Measurements from ENCODE around the gene CDH4.

Gene CDH4

DNA sequence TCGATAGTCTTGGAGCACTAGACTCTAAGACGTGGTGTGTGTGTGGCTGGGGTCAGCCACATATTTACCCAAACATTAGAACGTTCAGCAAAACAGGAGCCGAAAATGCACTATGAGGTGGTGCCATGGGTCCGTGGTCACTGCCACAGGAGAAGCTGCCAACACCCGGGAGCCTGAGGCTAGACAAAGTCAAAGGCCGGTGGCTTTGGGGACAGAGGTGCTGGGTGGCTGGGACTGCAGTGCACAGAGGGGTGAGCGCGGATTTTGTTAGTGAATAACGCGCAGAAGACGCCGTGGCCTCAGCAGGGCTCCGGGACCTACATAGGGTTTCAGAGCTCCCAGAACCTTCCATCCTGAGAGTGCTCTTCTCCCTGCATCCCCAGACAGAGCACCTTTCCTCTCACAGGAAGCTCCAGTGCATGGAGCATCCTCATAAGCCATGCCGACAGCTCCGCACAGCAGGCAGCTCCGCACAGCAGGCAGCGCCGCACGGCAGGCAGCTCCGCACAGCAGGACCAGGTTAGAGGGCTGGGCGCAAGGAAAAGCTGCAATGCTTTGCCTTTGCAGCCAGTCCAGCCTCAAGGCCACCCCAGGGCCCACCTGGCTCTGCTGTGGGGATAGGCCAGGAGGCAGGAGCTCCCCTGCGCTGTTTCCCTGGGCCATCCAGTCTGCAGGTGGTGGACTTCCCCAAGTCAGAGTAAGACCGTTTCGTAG lies 509.5 kb downstream of the CDH4 start:
- DNase-seq (ENCODE audit: low read depth, low spot score): no peak

DNA sequence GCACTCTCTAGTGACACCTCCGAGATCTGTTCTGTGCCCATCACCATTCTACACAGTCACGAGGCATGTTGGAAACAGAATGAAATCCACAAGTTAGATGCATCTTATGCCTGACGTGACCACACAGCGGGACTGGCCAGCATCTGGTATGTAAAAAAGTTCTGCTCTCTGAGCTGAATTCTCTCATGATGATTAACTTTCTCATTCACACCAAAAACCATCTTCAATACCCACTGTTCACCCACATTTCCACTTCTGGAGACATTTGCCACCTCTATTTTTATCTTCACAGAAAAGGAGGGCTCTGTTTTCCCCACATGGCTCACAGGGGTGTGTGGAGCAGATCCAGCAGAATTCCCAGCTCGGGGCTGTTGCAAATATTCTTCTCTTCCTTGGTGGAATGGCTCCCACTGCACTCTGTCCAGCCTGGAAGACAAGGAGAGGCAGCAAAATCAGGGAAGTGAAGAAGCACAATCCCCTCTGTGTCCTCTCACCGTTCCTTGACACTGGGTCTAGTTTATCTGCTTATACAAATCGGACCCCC lies 510.2 kb downstream of the CDH4 start:
- no peak for DNase-seq (ENCODE audit: low read depth, low spot score)

DNA sequence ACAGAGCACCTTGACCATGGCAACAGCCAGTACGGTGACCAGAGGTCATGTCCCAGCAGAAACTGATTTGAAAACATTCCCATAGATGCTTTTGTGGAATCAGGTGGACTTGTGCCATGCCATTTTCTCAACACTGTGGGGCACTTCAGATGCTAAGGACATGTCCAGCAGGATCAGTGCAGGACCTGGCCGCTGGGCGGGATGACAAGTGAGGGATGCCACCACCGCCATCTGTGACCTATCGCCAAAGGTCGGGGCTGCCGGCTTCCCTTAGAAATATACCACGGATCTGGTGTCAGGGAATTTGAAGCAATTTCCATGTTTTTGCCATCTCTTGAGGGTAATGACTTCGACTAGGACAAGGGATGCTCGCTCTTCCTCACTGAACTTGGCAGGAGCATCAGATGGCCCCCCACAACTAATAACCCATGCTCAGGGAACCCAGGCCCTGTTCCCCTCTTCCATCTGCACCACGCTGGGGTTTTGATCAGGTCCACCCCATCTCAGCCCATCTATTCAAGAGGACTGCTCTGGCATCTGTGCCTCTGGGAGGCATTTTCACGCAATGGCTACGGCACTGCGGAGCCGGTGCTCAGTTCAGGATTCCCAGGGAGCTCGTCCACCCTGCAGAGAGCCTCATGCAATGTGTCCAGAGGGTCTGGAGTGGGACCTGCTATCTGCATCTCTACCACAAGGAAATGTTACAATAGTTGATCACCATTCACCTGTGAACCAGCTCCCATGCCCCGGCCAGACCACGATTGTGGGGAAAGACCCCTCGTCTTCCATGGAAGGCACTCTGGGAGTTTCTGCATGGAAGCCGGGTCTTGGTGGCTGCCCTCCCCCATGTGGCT lies 511.1 kb downstream of the CDH4 start:
- DNase-seq (ENCODE audit: low read depth, low spot score): no peak

DNA sequence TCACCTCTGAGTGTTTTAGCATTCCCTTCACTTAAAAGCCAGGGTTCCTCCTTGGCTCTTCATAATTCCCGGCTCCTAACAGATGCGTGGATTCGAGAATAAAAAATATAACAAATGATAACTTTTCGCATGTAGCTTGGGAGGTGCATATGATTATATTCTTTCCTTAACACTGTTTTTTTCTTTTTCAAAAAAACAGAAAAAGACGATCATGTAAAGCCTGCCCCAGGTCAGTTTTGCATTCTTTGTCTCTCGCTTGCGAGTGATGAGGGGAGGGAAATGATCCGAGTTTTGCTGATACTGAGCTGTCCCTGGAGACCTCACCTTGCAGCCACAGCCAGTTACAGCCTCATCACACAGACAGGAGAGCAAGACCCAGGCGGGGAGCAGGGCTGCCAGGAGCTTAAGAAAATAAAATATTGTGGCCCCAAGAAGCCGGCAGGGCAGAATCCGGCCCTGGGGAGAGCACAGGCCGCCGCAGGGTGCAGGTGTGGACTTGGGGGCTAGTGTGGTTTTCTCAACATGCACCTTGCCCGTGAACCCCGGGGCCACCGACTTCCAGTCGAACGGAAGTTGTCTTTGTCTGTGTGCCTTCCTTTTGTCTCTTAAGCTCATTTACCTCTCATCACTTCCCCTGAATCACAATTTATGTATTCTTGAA lies 511.8 kb downstream of the CDH4 start:
- DNase-seq (ENCODE audit: low read depth, low spot score): no peak

DNA sequence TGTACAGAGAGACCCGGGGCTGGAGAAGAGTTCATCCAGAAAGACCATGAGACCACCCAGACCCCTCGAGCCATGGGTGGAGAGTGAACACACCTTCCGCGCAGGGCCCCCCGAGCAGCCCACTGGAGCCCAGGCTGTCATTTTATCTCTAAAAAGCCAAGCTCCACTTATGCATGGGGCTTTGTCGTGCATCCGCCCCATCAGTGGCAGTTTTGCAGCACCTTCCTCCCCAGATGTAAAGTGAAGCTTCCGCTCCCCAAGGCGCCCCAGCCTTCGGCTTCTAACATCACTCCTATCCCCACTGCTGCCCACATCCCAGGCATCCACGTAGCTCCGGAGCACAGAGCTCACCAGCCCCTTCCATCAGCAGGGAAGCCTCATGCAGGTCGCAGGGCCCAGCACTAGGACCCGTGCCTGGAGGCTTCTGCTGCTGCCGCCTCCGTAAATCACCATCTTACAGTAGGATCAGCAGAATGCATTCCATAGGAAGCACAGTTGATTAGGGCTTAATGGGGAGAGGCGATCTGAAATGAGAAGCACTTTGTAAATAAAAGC lies 512.5 kb downstream of the CDH4 start:
- DNase-seq (ENCODE audit: low read depth, low spot score): no peak

DNA sequence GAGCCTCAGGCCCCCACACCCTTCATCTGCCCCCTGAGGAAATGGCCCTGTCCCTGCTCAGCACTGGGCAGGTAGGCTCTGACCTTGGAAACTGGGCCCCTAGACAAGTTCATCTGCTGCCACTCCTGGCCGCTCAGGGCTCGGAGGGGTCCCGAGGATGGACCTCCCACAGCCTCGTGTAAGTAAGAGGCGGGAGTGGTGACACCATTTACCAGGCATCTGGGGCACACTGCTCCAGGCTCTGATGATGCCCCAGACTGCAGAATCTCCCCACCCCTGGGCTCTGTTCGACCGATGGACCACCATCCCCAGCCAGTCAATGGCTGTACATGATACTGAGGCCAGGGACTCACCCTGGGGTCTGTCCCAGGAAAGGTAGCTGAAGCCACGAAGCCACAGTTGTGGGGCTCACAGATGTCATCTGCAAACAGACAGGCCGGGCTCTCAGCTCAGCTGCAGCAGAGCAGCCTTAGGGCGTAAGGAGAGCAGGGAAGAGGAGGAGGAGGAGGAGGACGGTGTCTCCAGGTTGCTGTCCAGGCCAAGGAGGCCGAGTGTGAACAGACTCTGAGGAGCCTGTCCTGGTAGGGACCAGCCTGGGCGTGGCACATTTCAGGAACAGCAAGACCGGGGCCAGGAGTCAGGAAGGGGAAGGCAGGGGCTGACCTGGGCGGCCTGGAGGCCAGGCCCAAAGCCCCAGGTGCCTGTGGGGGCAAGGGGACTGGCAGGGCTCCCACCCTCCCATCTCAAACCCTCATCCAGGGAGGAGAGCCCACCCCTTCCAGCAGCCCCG lies 513.2 kb downstream of the CDH4 start:
- DNase-seq (ENCODE audit: low read depth, low spot score): no peak

DNA sequence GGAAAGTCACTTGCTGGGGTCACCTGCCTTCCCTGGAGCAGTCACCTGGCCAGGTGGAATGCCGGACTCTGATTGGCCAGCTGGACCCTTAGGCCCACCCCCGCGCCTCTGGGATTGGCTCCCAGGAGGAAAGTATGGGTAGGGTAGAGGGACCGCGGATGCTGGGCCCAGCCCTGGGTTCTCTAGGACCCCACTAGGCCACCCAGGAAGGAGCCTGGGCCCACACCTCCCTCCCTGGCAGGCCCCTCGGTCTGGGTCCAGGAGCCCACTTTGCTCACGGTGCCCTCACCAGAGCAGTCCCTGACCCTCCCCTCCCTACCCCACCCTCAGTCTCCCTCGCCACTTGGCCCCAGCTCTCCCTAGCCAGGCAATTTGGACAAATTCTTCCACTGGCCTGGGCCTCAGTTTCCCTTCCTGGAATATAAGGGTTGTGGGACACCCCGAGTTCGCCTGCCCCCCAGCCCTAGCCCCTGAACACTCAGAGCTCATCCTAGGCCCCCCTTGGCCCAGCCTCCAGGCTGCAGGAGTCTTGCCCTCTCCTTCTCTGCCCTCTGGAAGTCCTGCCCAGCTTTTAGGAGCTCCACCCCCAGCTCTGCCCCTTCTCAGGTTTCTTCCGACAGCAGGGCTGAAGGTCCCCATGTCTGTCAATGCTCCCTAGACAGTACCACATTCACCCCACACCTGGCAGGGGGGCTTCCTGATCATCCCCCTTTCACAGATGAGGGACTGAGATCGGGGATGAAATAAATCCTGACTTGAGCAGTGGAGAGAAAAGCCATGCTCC lies 514.0 kb downstream of the CDH4 start:
- DNase-seq (ENCODE audit: low read depth, low spot score): no peak

DNA sequence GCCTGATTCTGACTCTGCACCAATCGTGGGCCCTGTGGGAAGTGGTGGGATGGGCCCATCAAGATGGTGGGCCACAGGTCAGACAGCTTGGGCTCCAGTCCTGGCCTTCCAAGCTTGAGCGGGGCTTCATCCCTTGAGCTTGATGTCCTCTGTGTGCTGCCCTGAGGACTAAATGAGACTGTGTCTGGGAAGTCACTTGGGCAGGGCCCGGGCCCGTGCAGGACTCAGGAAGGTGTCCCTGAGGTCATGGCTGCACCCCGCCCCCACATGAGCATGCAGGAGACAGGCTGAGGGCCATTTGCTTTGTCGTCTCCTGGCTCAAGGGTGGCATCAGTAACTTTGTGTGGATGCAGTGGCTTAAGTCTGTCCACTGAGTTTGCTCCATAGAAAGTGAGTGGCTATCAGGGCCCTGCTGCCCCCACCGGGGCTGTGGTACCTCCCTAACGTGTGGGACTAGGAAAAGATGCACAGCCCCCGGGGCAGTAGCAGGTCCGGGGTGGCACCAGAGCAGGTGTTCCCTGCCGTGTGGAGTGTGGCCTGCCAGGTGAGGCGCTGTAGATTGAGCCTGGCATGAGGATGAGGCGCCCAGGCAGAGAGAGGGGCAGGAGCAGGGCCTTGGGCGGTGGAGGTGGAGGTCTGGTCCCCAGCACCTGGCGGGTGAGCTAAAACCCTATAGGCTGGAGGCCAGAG lies 515.0 kb downstream of the CDH4 start:
- DNase-seq (ENCODE audit: low read depth, low spot score): no peak

DNA sequence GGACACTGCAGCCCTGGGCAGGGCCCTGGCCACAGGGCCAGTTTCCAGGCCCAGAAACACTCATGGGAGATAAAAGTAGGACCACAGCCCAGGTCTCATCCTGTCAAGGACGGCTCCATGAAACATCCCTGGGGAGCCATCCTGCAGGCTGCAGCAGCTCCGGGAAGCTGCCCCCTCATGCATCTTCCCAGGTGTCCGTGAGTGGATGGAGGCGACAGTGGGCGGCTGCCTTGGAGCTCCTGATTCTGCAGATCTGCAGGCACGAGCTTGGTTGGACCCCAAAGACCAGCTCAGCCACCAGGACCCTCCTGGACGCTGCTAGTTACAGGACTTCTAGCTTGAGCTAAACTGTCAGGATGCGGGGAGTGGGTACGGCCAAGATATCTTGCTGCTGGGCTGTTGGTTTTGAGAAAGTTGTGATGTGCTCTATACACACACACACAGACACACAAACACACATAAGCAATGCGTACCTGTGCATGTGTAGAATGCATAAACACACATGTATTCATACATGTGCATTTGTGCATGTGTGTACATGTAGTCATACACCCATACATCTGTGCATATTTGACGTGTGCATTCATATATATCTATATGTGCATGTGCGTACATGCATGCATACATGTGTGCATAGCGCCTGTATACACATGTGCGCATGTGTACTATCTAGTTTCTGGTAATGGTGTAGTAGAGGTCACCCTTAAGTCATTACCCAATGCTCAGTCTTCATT lies 515.9 kb downstream of the CDH4 start:
- no peak for DNase-seq (ENCODE audit: low read depth, low spot score)

DNA sequence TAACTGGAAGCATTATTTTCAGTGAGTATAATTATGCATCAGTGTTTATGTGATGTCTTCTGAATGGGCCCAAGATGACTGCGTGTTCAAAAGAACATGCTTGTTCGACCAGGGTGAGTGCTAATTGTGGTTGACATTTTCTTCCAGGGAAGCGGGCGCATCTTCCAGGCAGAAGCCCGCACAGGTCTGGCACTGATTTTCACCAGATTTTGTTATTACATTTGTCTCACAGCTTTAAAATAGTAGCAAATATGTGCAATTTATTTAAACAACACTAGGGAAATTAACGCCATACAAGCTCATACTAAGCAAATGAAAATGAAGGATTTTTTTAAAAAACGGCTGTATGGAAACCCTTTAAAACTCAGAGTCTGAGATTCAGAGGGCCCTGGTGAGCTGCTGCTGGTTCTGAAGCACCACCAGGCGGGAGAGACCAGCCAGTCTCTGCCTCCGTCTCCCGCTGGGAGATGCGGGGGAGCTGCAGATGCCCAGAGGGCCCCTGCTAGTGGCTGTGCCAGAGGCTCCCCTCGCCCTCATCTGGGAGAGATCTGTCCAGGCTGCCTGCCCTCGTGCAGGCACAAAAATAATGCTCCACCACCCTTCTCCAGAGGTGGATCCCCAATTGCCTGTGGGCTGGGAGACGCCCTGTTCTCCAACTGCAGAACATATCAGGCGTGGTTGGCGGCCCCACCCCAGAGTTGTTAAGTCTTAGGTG lies 516.7 kb downstream of the CDH4 start:
- no peak for DNase-seq (ENCODE audit: low read depth, low spot score)

DNA sequence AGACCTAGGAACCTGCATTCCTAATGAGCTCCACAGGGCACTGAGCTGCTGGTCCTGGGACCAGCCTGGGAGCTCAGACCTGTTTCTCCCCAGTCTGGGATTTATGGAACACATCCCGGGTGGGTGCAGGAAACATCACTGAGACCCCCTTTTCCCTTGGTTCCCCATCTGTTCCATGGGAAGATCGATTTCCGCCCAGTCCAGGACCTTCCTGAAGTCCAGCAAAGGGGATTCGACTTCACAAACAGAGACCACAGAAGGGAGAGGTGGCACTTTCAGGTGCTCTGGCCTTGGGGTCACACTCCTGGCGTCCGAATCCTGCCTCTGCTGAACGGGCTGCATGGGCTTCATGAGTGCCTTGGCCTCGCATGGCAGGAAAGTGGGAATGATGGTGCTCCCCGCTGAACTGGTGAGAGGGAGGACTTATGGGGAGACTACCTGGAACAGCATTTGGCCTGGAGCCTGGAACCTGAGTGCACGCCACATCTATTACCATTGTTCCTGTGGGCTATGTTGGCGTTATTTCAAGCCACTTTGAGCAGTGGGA lies 517.3 kb downstream of the CDH4 start:
- no peak for DNase-seq (ENCODE audit: low read depth, low spot score)

DNA sequence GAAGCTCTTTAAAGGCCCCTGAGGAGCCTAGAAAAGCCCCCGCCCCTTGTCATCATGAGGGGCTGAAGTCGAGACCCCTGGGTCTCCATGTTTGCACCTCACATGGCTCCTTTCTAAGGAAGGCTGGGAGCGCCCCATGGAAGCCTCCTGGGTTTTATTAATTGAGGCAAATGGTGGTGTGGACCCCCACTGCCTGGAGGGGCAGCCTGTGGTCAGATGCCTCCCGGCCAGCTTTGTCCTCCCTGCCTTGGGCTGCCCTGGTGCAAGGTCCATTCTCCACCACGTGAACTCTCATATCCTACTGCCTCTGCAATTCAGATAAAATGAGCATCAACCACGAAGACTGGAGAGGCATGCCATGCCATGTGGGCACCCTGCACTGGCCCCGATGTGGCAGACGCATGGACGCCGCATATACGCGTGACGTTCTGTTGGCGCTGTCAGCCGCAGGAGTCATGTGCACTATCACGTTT lies 518.1 kb downstream of the CDH4 start:
- DNase-seq (ENCODE audit: low read depth, low spot score): no peak

DNA sequence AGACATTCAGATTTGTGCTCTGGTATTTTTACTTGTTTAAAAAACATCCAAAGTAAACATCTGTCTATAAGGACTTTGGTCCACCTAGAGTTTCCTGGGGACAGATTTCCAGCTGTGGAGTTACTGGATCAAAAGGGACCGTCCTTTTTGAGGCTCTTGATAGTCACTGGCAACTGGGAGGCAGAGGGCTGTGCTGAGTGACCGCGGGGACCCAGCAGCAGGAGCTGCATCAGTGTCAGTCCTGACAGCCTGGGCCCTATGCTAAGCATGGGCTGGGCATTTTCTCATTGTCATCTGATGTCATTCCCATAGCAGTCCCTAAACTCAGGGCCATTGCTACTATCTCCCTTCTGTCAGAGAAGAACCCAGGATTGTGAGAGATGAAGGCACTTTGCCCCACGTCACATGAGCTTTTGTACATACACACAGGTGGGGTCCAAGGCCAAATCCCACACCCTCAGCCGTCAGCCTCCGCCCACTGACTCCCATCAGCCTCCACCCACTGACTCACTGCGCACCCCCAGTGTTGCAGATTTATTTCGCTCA lies 519.8 kb downstream of the CDH4 start:
- DNase-seq (ENCODE audit: low read depth, low spot score): no peak

DNA sequence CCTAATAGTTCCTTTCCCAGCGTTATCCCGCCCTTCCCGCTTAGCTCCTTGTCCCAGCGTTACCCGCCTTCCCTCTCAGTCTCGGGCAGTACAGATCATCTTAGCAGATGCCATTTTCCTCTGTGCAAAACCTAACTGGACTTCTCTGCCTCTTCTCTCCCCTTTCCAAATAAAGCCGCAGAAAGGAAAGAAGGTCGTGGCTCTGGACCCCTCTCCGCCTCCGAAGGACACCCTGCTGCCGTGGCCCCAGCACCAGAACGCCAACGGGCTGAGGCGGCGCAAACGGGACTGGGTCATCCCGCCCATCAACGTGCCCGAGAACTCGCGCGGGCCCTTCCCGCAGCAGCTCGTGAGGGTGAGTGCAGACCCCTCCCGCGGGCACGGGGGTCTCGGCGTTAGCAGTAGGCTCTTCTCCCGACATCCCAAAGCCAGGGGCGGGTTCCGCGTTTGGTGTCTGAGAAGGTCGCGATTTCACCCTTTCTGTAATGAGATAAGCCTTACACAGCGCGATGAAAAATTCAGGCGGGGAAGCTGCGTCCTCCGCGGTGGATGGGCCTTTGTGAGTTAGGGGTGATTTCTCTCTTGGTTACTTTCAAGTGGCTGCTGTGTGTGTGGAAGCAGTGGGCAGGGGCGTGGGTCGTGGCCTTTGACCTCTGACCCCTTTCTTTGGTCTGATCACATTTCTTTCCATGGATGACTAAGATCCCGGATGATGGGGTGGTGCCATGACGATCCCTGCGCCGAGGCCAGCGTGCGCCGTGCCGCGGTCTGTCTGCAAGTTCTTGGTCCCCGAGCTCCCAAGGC lies 521.0 kb downstream of the CDH4 start:
- no peak for DNase-seq (ENCODE audit: low read depth, low spot score)

DNA sequence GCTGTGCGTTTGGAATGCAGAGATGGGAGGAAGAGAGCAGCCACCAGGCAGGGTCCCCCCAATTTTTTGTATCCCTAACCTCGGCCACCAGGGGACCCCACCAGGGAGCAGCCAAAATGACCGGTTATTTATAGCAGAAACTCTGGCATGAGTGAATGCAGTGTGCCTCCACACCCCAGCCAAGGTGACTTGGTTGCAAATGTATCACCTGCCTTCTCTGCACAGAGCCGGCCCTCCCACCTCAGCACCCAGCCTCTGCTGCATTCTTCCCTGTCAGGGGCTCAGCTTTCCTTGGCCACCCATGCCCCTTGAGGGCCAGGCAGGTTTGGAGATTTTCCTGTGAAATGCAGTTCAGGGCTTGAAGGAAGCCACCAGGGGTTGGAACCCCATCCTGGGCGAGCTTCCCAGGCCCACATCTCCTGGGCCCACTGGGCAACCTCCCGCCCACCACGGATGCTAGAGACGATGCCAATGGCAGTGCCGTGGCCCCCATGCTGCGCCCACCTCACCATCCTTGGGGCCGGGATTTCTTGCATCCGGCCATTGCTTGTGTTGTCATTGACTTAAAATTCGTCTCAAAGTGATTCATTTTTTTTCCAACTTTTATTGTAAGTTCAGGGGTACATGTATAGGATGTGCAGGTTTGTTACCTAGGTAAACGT lies 522.0 kb downstream of the CDH4 start:
- no peak for DNase-seq (ENCODE audit: low read depth, low spot score)

DNA sequence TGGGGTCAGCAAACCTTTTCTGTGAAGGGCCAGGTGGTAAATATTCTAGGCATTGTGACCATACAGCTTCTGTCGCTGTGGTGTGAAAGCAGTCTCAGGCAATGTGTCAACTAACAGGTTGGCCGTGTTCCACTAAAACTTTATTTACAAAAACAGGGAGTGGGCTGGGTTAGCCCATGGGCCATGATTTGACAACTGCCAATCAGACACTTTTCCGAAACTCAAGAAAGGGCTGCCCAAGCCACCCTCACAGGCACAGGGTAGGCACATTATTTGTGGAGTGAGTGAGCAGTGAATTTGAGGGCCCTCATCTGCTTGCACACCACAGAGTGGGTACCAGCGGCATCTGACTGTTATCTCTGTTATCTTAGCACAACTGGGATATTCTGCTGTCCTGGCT lies 523.4 kb downstream of the CDH4 start:
- no peak for DNase-seq (ENCODE audit: low read depth, low spot score)
